GM13977 (cell line): ENCODE data around the gene PCTP.

Source experiments
- DNase-seq: peaks from one replicate; pipeline ENCODE4 v3.0.0; 2012; ENCODE audit warnings: low spot score
- in situ Hi-C: fragments of 300-500 bp; cut with MboI; formaldehyde crosslinking; loops from one replicate; pipeline ENCODE4 v1.12.0; 2022; ENCODE audit warnings: low sequenced_read_pairs, low pct_unique_long_range_greater_than_20kb, mixed read lengths, inconsistent platforms; ENCODE audit not compliant: unreplicated experiment
- TF ChIP-seq, protein P1 (sequence below): IDR thresholded peaks from 2 replicates; pipeline ENCODE4 v1.5.1; 2012; ENCODE audit warnings: mild to moderate bottlenecking, control low read depth; ENCODE audit not compliant: insufficient read depth; ENCODE audit errors: extremely low read depth, missing control alignments

Gene PCTP

GRCh38 chr17:55770196-55770870 lies 19.5 kb downstream of the PCTP start:
- TF ChIP-seq, protein P1, sequence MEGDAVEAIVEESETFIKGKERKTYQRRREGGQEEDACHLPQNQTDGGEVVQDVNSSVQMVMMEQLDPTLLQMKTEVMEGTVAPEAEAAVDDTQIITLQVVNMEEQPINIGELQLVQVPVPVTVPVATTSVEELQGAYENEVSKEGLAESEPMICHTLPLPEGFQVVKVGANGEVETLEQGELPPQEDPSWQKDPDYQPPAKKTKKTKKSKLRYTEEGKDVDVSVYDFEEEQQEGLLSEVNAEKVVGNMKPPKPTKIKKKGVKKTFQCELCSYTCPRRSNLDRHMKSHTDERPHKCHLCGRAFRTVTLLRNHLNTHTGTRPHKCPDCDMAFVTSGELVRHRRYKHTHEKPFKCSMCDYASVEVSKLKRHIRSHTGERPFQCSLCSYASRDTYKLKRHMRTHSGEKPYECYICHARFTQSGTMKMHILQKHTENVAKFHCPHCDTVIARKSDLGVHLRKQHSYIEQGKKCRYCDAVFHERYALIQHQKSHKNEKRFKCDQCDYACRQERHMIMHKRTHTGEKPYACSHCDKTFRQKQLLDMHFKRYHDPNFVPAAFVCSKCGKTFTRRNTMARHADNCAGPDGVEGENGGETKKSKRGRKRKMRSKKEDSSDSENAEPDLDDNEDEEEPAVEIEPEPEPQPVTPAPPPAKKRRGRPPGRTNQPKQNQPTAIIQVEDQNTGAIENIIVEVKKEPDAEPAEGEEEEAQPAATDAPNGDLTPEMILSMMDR = peak; percentile 45
- in situ Hi-C loops = no loop called here
- DNase-seq = peak; percentile 48

GRCh38 chr17:55772086-55772485 lies 21.2 kb downstream of the PCTP start:
- no peak for DNase-seq
- in situ Hi-C loops = no loop called here
- TF ChIP-seq, protein P1 = peak; percentile 24

DNA sequence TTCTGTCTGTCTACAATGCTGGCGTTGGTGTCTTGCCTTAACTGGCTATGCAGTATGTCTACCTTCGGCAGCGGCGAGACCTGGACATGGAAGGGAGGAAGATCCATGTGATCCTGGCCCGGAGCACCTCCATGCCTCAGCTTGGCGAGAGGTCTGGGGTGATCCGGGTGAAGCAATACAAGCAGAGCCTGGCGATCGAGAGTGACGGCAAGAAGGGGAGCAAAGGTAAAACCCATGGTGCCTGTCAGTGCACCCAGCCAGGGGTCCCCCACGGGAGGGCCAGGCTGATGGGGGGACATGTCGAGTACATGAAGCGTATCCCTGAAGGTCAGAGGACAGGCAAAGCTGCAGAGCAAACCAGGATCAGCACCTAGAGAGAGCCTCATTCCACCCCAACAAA lies 22.8 kb downstream of the PCTP start:
- in situ Hi-C loops = no loop called here

DNA sequence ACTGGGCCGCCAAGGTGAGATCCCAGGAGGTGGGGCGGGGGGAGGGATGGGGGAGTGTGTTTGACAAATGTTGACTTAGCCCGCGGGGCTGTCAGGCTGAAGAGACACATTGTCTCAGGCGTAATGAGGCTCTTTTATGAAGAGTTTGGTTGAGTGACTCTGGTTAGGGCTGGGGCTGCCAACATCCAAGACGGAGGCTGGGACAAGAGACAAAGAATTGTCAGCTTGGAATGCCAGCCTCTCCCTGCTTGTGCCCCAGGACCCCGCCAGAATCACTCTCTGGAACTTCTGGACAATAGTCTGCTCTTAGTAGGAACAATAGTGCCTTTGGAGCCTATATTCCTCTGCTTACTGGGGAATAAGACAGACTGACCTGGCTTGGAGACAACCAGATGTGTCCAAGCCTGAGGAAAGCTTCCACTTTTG lies 24.0 kb downstream of the PCTP start:
- TF ChIP-seq, protein P1 = no peak
- no peak for DNase-seq
- in situ Hi-C loops = no loop called here

More for the DNA sequence above, 22.8 kb downstream of the PCTP start:
- TF ChIP-seq, protein P1 = no peak
- DNase-seq = no peak

GRCh38 chr17:55776271-55776670 lies 25.4 kb downstream of the PCTP start:
- DNase-seq = no peak
- TF ChIP-seq, protein P1 = no peak
- in situ Hi-C loops = no loop called here

DNA sequence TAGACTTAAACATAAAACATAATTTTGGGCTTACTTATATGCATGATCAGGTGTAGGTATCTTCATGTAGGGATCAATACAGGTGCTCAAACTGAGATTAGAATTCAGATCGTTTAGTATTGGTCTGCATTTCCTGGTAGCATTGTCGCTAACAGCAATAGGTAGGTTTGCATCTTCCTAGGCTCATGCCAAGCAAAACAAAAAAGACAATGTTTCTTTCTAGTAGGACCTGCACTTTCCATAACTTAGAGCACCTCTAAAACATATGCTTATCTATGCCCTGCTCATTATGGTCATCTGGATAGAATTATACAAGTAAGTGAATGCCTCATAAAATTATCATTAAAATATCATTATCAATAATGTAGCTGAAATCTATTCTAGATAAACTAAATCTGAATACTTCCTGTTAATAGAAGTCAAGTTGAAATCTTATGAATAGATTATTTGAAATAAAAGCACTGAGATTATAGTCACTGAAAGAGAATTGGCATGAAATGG lies 26.7 kb downstream of the PCTP start:
- in situ Hi-C loops = no loop called here
- no peak for DNase-seq
- TF ChIP-seq, protein P1 = no peak
